ENCODE measurements around the gene VCAN. TPM values are rescaled to one million over a fixed set of nuclear protein-coding genes. Genes with fewer than 3 reads are reported as not detected.

Gene VCAN
- total RNA-seq, 6 experiments from 2014 or later = 18.8 to 25.5 (median 22.5) TPM

- Mint-ChIP-seq H3K27me3 (ENCODE audit: insufficient read depth) (peaks cover 1% of the 10 kb centered on the region; the same call in 1 of the 2 replicates), H3K27ac (no peak overlapping the region), H3K36me3 (ENCODE audit: low read depth) (peaks cover 13% of the 10 kb centered on the region), H3K4me3 (no peak overlapping the region), H3K9me3 (no peaks in the 10 kb centered on the region), H3K4me1 (ENCODE audit: low read depth) (peaks cover 35% of the 10 kb centered on the region)
- no peak for TF ChIP-seq CTCF (IDR thresholded peaks at IDR 0.05)
- no peak for DNase-seq
Measured at GRCh38 chr5:83490203-83490602, 18.7 kb downstream of the VCAN start.

- no peak overlapping the region for H3K27ac Mint-ChIP-seq
- DNase-seq = peak; percentile 5
- TF ChIP-seq CTCF (IDR thresholded peaks at IDR 0.05) = no peak
- H3K4me3 Mint-ChIP-seq = no peak overlapping the region
- no peaks in the 10 kb centered on the region for H3K9me3 Mint-ChIP-seq
- peaks cover 8% of the 10 kb centered on the region; the same call in 1 of the 2 replicates for H3K36me3 Mint-ChIP-seq (ENCODE audit: low read depth)
- peaks cover 1% of the 10 kb centered on the region; the same call in 1 of the 2 replicates for H3K27me3 Mint-ChIP-seq (ENCODE audit: insufficient read depth)
- peaks cover 36% of the 10 kb centered on the region for H3K4me1 Mint-ChIP-seq (ENCODE audit: low read depth)
Measured at GRCh38 chr5:83492331-83492730, 20.8 kb downstream of the VCAN start.

- DNase-seq = no peak
- H3K9me3 Mint-ChIP-seq = no peaks in the 10 kb centered on the region
- TF ChIP-seq CTCF (IDR thresholded peaks at IDR 0.05) = no peak
- peaks cover 1% of the 10 kb centered on the region; the same call in 1 of the 2 replicates for H3K27me3 Mint-ChIP-seq (ENCODE audit: insufficient read depth)
- no peak overlapping the region for H3K4me3 Mint-ChIP-seq
- H3K4me1 Mint-ChIP-seq (ENCODE audit: low read depth) = peaks cover 23% of the 10 kb centered on the region; the same call in 1 of the 2 replicates
- no peak overlapping the region for H3K27ac Mint-ChIP-seq
- peaks cover 8% of the 10 kb centered on the region; the same call in 1 of the 2 replicates for H3K36me3 Mint-ChIP-seq (ENCODE audit: low read depth)
Measured at GRCh38 chr5:83493644-83494043, 22.1 kb downstream of the VCAN start.

- no peak for TF ChIP-seq CTCF (IDR thresholded peaks at IDR 0.05)
- Mint-ChIP-seq H3K27me3 (ENCODE audit: insufficient read depth) (peaks cover 1% of the 10 kb centered on the region; the same call in 1 of the 2 replicates), H3K27ac (no peak overlapping the region), H3K9me3 (no peaks in the 10 kb centered on the region), H3K4me3 (no peak overlapping the region), H3K36me3 (ENCODE audit: low read depth) (peaks cover 8% of the 10 kb centered on the region; the same call in 1 of the 2 replicates), H3K4me1 (ENCODE audit: low read depth) (peaks cover 18% of the 10 kb centered on the region; the same call in 1 of the 2 replicates)
- no peak for DNase-seq
Measured at GRCh38 chr5:83494087-83494620, 22.6 kb downstream of the VCAN start.

- peaks cover 8% of the 10 kb centered on the region; the same call in 1 of the 2 replicates for H3K36me3 Mint-ChIP-seq (ENCODE audit: low read depth)
- H3K27ac Mint-ChIP-seq = no peak overlapping the region
- no peaks in the 10 kb centered on the region for H3K9me3 Mint-ChIP-seq
Measured at GRCh38 chr5:83494666-83495065, 23.1 kb downstream of the VCAN start.

More at GRCh38 chr5:83494666-83495065, 23.1 kb downstream of the VCAN start:
- peaks cover 12% of the 10 kb centered on the region; the same call in 1 of the 2 replicates for H3K4me1 Mint-ChIP-seq (ENCODE audit: low read depth)
- no peak for TF ChIP-seq CTCF (IDR thresholded peaks at IDR 0.05)
- H3K27me3 Mint-ChIP-seq (ENCODE audit: insufficient read depth) = no peaks in the 10 kb centered on the region
- no peak overlapping the region for H3K4me3 Mint-ChIP-seq
- DNase-seq = no peak
